ENCODE measurements around the gene SERINC3. TPM values are rescaled to one million over a fixed set of nuclear protein-coding genes. Genes with fewer than 3 reads are reported as not detected.
"Not testable (repeated sequence)": the region's sequence is repeated elsewhere in the genome, so short reads cannot be mapped to it uniquely, and the experiment has no call there.

The SERINC3 gene
- polyA plus RNA-seq, 1 of the 3 experiments (the other 2 are of a cell fraction) = 105 TPM

- no peak for TF ChIP-seq IRF3 (IDR thresholded peaks at IDR 0.05; ENCODE audit: low read depth, low read length)
- TF ChIP-seq MEF2A (IDR thresholded peaks at IDR 0.05; ENCODE audit: borderline replicate concordance, low read depth) = no peak
These were observed 45.9 kb downstream of the SERINC3 start, which contains the start of gene TTPAL (continued) for GRCh38 chr20:44475694-44476560.

GRCh38 chr20:44475372-44475693, 46.5 kb downstream of the SERINC3 start:
- DNase-seq = peak; percentile 38
- Histone ChIP-seq H3K36me3 (replicated peaks in 1 of 2; ENCODE audit: control insufficient read depth in 1 of 2, insufficient read depth in 2 of 2, low read length in 1 of 2) (peaks cover 0 to 4% of the 10 kb centered on the region in 2 experiments), H3K9me3 (no peaks in the 10 kb centered on the region), H3K27ac (ENCODE audit: low read depth in 2 of 2, low read length in 1 of 2) (peak overlapping the region; percentile 72 to 89; a peak in 2 of 4 replicates), H3K4me1 (ENCODE audit: control insufficient read depth in 1 of 2, insufficient read depth in 2 of 2, low read depth in 1 of 2, low read length in 1 of 2) (peaks cover 0 to 16% of the 10 kb centered on the region in 2 experiments; a peak in 2 of 4 replicates), H3K79me2 (ENCODE audit: insufficient read depth) (peaks cover 29% of the 10 kb centered on the region; the same call in 1 of the 2 replicates), H3K4me2 (peak overlapping the region; percentile 85), H2AFZ (ENCODE audit: low read depth) (peak overlapping the region; percentile 93), H4K20me1 (ENCODE audit: insufficient read depth) (no peaks in the 10 kb centered on the region), H3K4me3 (ENCODE audit: low read depth in 2 of 2, low read length in 1 of 2) (peak overlapping the region; percentile 81 to 82), H3F3A (replicated peaks; ENCODE audit: insufficient read depth) (peaks cover 6% of the 10 kb centered on the region), H3K9me2 (no peaks in the 10 kb centered on the region), H3K9ac (peak overlapping the region; percentile 85), H3K27me3 (ENCODE audit: insufficient read depth) (no peaks in the 10 kb centered on the region)
- CTCF ChIA-PET = interaction anchor here (0.6 to 2.3 kb wide), 12 partner anchors 47 to 285 kb away, joined by 3 to 13 read pairs (median 4); partner anchors contain the start of gene SERINC3
- WGBS (ENCODE audit: low lambda C conversion rate) = 18% methylated on average over 2 of the region's 2 CpGs
- TF ChIP-seq NRF1 (IDR thresholded peaks at IDR 0.05; ENCODE audit: low read depth, low read length) = no peak
- no peak for TF ChIP-seq ELF1 (IDR thresholded peaks at IDR 0.05)
- TF ChIP-seq GABPA (IDR thresholded peaks at IDR 0.05; ENCODE audit: low read depth) = no peak
- TF ChIP-seq TAF1 (IDR thresholded peaks at IDR 0.05; ENCODE audit: borderline replicate concordance, low read depth, low read length) = no peak
- no peak for TF ChIP-seq RCOR1 (IDR thresholded peaks at IDR 0.05; ENCODE audit: low read length)
- TF ChIP-seq RXRA (IDR thresholded peaks at IDR 0.05; ENCODE audit: borderline replicate concordance, low read depth) = no peak
- TF ChIP-seq MEF2A (IDR thresholded peaks at IDR 0.05; ENCODE audit: borderline replicate concordance, low read depth) = no peak
- POLR2A ChIA-PET = interaction anchor here (0.6 to 1.1 kb wide), 3 partner anchors 10 to 110 kb away, joined by 4 to 9 read pairs (median 6); partner anchors contain the start of gene SERINC3

- H3K4me3 ChIP-seq (ENCODE audit: low read depth in 2 of 2, low read length in 1 of 2); H2AFZ ChIP-seq (ENCODE audit: low read depth); H3K9me2 ChIP-seq; H3K27me3 ChIP-seq (ENCODE audit: insufficient read depth); H3K36me3 ChIP-seq (replicated peaks in 1 of 2; ENCODE audit: control insufficient read depth in 1 of 2, insufficient read depth in 2 of 2, low read length in 1 of 2); H3K9ac ChIP-seq; H3K27ac ChIP-seq (ENCODE audit: low read depth in 2 of 2, low read length in 1 of 2); POLR2A ChIA-PET; H3K4me2 ChIP-seq; H4K20me1 ChIP-seq (ENCODE audit: insufficient read depth); DNase-seq; H3K9me3 ChIP-seq; H3F3A ChIP-seq (replicated peaks; ENCODE audit: insufficient read depth): not testable (repeated sequence)
- CTCF ChIA-PET = interaction anchor here (1.4 to 5.9 kb wide), 9 partner anchors 11 to 256 kb away, joined by 4 to 44 read pairs (median 13); partner anchors contain the start of gene FITM2
- peaks cover 0 to 15% of the 10 kb centered on the region in 2 experiments; a peak in 2 of 4 replicates for H3K4me1 ChIP-seq (ENCODE audit: control insufficient read depth in 1 of 2, insufficient read depth in 2 of 2, low read depth in 1 of 2, low read length in 1 of 2)
- H3K79me2 ChIP-seq (ENCODE audit: insufficient read depth) = peaks cover 15% of the 10 kb centered on the region; the same call in 1 of the 2 replicates
- WGBS (ENCODE audit: low lambda C conversion rate) = 82% methylated on average over 9 of the region's 9 CpGs
These were observed 49.6 kb downstream of the SERINC3 start for GRCh38 chr20:44472283-44472682.

Data from SK-N-SH (cell line).